ENCODE measurements around the gene IDI1.

Gene IDI1

GRCh38 chr10:1009071-1009494 lies 39.8 kb downstream of the IDI1 start:
- Histone ChIP-seq H3K27me3 (ENCODE audit: control insufficient read depth in 1 of 2, insufficient read depth in 2 of 2, low read length in 2 of 2) (no peaks in the 10 kb centered on the region), H3K4me1 (ENCODE audit: insufficient read depth, low read length) (no peaks in the 10 kb centered on the region), H3K9me3 (ENCODE audit: low read length) (no peaks in the 10 kb centered on the region), H3K36me3 (ENCODE audit: insufficient read depth, low read length) (peaks cover 86% of the 10 kb centered on the region), H3K27ac (ENCODE audit: low read depth, low read length) (no peak overlapping the region), H3K4me3 (ENCODE audit: low read depth in 1 of 2, low read length in 2 of 2) (no peak overlapping the region), H3K9ac (ENCODE audit: low read length) (no peak overlapping the region)

- H3K9me3 ChIP-seq (ENCODE audit: low read length) = peaks cover 7% of the 10 kb centered on the region
- no peaks in the 10 kb centered on the region for H3K4me1 ChIP-seq (ENCODE audit: insufficient read depth, low read length)
- H3K27ac ChIP-seq (ENCODE audit: low read depth, low read length) = no peak overlapping the region
- H3K36me3 ChIP-seq (ENCODE audit: insufficient read depth, low read length) = peaks cover 92% of the 10 kb centered on the region
- no peak overlapping the region for H3K9ac ChIP-seq (ENCODE audit: low read length)
- H3K27me3 ChIP-seq (ENCODE audit: control insufficient read depth in 1 of 2, insufficient read depth in 2 of 2, low read length in 2 of 2) = no peaks in the 10 kb centered on the region
- no peak overlapping the region for H3K4me3 ChIP-seq (ENCODE audit: low read depth in 1 of 2, low read length in 2 of 2)
Observed at GRCh38 chr10:1007583-1007982, 41.3 kb downstream of the IDI1 start.

GRCh38 chr10:1006573-1006972 lies 42.3 kb downstream of the IDI1 start:
- Histone ChIP-seq H3K4me1 (ENCODE audit: insufficient read depth, low read length) (no peaks in the 10 kb centered on the region), H3K27ac (ENCODE audit: low read depth, low read length) (no peak overlapping the region), H3K36me3 (ENCODE audit: insufficient read depth, low read length) (peaks cover 92% of the 10 kb centered on the region), H3K9ac (ENCODE audit: low read length) (no peak overlapping the region), H3K4me3 (ENCODE audit: low read depth in 1 of 2, low read length in 2 of 2) (no peak overlapping the region), H3K27me3 (ENCODE audit: control insufficient read depth in 1 of 2, insufficient read depth in 2 of 2, low read length in 2 of 2) (no peaks in the 10 kb centered on the region), H3K9me3 (ENCODE audit: low read length) (peaks cover 14% of the 10 kb centered on the region)

GRCh38 chr10:1003884-1004670 lies 44.8 kb downstream of the IDI1 start:
- Histone ChIP-seq H3K9me3 (ENCODE audit: low read length) (peaks cover 14% of the 10 kb centered on the region), H3K27ac (ENCODE audit: low read depth, low read length) (no peak overlapping the region), H3K27me3 (ENCODE audit: control insufficient read depth in 1 of 2, insufficient read depth in 2 of 2, low read length in 2 of 2) (no peaks in the 10 kb centered on the region), H3K4me1 (ENCODE audit: insufficient read depth, low read length) (no peaks in the 10 kb centered on the region), H3K9ac (ENCODE audit: low read length) (no peak overlapping the region), H3K4me3 (ENCODE audit: low read depth in 1 of 2, low read length in 2 of 2) (no peak overlapping the region), H3K36me3 (ENCODE audit: insufficient read depth, low read length) (peaks cover 85% of the 10 kb centered on the region)

- Histone ChIP-seq H3K9me3 (ENCODE audit: low read length) (peaks cover 14% of the 10 kb centered on the region), H3K27ac (ENCODE audit: low read depth, low read length) (no peak overlapping the region), H3K27me3 (ENCODE audit: control insufficient read depth in 1 of 2, insufficient read depth in 2 of 2, low read length in 2 of 2) (no peaks in the 10 kb centered on the region), H3K9ac (ENCODE audit: low read length) (no peak overlapping the region), H3K4me1 (ENCODE audit: insufficient read depth, low read length) (no peaks in the 10 kb centered on the region), H3K36me3 (ENCODE audit: insufficient read depth, low read length) (peaks cover 84% of the 10 kb centered on the region), H3K4me3 (ENCODE audit: low read depth in 1 of 2, low read length in 2 of 2) (no peak overlapping the region)
Observed at GRCh38 chr10:1002425-1003006, 46.4 kb downstream of the IDI1 start.

- H3K36me3 ChIP-seq (ENCODE audit: insufficient read depth, low read length) = peaks cover 74% of the 10 kb centered on the region
- peaks cover 5% of the 10 kb centered on the region for H3K9me3 ChIP-seq (ENCODE audit: low read length)
- H3K27me3 ChIP-seq (ENCODE audit: control insufficient read depth in 1 of 2, insufficient read depth in 2 of 2, low read length in 2 of 2) = no peaks in the 10 kb centered on the region
- no peaks in the 10 kb centered on the region for H3K4me1 ChIP-seq (ENCODE audit: insufficient read depth, low read length)
- H3K27ac ChIP-seq (ENCODE audit: low read depth, low read length) = no peak overlapping the region
- H3K4me3 ChIP-seq (ENCODE audit: low read depth in 1 of 2, low read length in 2 of 2) = no peak overlapping the region
- no peak overlapping the region for H3K9ac ChIP-seq (ENCODE audit: low read length)
Observed at GRCh38 chr10:997266-998022, 51.5 kb downstream of the IDI1 start.

GRCh38 chr10:996031-996430 lies 52.9 kb downstream of the IDI1 start:
- H3K27ac ChIP-seq (ENCODE audit: low read depth, low read length) = no peak overlapping the region
- peaks cover 60% of the 10 kb centered on the region for H3K36me3 ChIP-seq (ENCODE audit: insufficient read depth, low read length)
- no peak overlapping the region for H3K9ac ChIP-seq (ENCODE audit: low read length)
- H3K4me3 ChIP-seq (ENCODE audit: low read depth in 1 of 2, low read length in 2 of 2) = no peak overlapping the region
- no peaks in the 10 kb centered on the region for H3K4me1 ChIP-seq (ENCODE audit: insufficient read depth, low read length)
- no peaks in the 10 kb centered on the region for H3K27me3 ChIP-seq (ENCODE audit: control insufficient read depth in 1 of 2, insufficient read depth in 2 of 2, low read length in 2 of 2)
- H3K9me3 ChIP-seq (ENCODE audit: low read length) = no peaks in the 10 kb centered on the region

- Histone ChIP-seq H3K4me1 (ENCODE audit: insufficient read depth, low read length) (no peaks in the 10 kb centered on the region), H3K4me3 (ENCODE audit: low read depth in 1 of 2, low read length in 2 of 2) (no peak overlapping the region), H3K9me3 (ENCODE audit: low read length) (no peaks in the 10 kb centered on the region), H3K27ac (ENCODE audit: low read depth, low read length) (no peak overlapping the region), H3K36me3 (ENCODE audit: insufficient read depth, low read length) (peaks cover 55% of the 10 kb centered on the region), H3K9ac (ENCODE audit: low read length) (no peak overlapping the region), H3K27me3 (ENCODE audit: control insufficient read depth in 1 of 2, insufficient read depth in 2 of 2, low read length in 2 of 2) (no peaks in the 10 kb centered on the region)
Observed at GRCh38 chr10:995559-995926, 53.4 kb downstream of the IDI1 start.

- Histone ChIP-seq H3K27me3 (ENCODE audit: control insufficient read depth in 1 of 2, insufficient read depth in 2 of 2, low read length in 2 of 2) (no peaks in the 10 kb centered on the region), H3K4me1 (ENCODE audit: insufficient read depth, low read length) (no peaks in the 10 kb centered on the region), H3K4me3 (ENCODE audit: low read depth in 1 of 2, low read length in 2 of 2) (no peak overlapping the region), H3K36me3 (ENCODE audit: insufficient read depth, low read length) (peaks cover 53% of the 10 kb centered on the region), H3K9ac (ENCODE audit: low read length) (no peak overlapping the region), H3K27ac (ENCODE audit: low read depth, low read length) (no peak overlapping the region), H3K9me3 (ENCODE audit: low read length) (no peaks in the 10 kb centered on the region)
Observed at GRCh38 chr10:994836-995558, 53.9 kb downstream of the IDI1 start.

GRCh38 chr10:992871-993270 lies 56.0 kb downstream of the IDI1 start:
- H3K36me3 ChIP-seq (ENCODE audit: insufficient read depth, low read length) = peaks cover 42% of the 10 kb centered on the region
- no peak overlapping the region for H3K27ac ChIP-seq (ENCODE audit: low read depth, low read length)
- no peaks in the 10 kb centered on the region for H3K9me3 ChIP-seq (ENCODE audit: low read length)
- no peak overlapping the region for H3K4me3 ChIP-seq (ENCODE audit: low read depth in 1 of 2, low read length in 2 of 2)
- H3K4me1 ChIP-seq (ENCODE audit: insufficient read depth, low read length) = peaks cover 11% of the 10 kb centered on the region
- no peaks in the 10 kb centered on the region for H3K27me3 ChIP-seq (ENCODE audit: control insufficient read depth in 1 of 2, insufficient read depth in 2 of 2, low read length in 2 of 2)
- H3K9ac ChIP-seq (ENCODE audit: low read length) = no peak overlapping the region

- Histone ChIP-seq H3K9me3 (ENCODE audit: low read length) (no peaks in the 10 kb centered on the region), H3K36me3 (ENCODE audit: insufficient read depth, low read length) (peaks cover 38% of the 10 kb centered on the region), H3K4me1 (ENCODE audit: insufficient read depth, low read length) (peaks cover 12% of the 10 kb centered on the region), H3K9ac (ENCODE audit: low read length) (no peak overlapping the region), H3K27ac (ENCODE audit: low read depth, low read length) (no peak overlapping the region), H3K27me3 (ENCODE audit: control insufficient read depth in 1 of 2, insufficient read depth in 2 of 2, low read length in 2 of 2) (no peaks in the 10 kb centered on the region), H3K4me3 (ENCODE audit: low read depth in 1 of 2, low read length in 2 of 2) (no peak overlapping the region)
Observed at GRCh38 chr10:992467-992866, 56.5 kb downstream of the IDI1 start.

Measured in muscle layer of colon (tissue), 2 donors.